GM19372 (cell line): Measurements from ENCODE around the gene PRSS53.

Source experiments
- ATAC-seq: cut with Tn5 transposase; IDR thresholded peaks from one replicate; pipeline ENCODE4 v1.9.1; 2021; ENCODE audit warnings: mild to moderate bottlenecking, low read depth, moderate library complexity; ENCODE audit not compliant: unreplicated experiment

Gene PRSS53

DNA sequence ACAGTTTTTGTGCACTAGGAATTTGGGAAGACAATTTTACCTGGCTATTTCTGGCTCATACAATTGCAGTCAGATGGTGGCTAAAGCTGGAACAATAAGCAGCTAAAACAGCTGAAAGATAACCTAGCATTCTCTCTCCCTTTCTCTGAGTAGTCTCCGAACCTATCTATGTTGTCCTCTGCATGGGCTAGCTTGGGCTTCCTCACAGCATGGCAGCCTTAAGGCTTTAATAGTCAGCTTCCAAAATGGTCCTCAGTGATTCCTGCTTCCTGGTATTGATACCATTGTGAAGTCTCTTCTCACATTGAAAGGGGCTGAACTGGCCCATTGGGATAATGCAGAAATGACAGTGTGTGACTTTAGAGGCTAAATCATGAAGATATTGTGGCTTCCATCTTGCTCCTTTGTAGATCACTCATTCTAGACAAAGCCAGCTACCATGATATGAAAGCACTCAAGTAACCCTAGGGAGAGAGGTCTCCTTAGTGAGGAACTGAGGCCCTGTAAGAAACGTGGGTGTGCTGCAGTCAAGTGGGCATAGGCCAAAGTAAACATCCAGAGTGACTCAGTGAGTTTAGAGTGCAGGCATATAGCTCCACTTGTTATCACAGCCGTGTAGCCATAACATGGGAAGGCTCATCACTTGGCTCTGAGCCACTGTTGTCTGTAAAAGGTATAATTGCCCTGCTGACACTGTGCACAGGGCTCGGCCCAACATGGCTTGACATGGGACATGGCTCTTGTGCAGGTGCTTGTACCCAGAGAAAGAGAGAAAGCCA, 11.3 kb upstream of the PRSS53 start:
- no peak for ATAC-seq

DNA sequence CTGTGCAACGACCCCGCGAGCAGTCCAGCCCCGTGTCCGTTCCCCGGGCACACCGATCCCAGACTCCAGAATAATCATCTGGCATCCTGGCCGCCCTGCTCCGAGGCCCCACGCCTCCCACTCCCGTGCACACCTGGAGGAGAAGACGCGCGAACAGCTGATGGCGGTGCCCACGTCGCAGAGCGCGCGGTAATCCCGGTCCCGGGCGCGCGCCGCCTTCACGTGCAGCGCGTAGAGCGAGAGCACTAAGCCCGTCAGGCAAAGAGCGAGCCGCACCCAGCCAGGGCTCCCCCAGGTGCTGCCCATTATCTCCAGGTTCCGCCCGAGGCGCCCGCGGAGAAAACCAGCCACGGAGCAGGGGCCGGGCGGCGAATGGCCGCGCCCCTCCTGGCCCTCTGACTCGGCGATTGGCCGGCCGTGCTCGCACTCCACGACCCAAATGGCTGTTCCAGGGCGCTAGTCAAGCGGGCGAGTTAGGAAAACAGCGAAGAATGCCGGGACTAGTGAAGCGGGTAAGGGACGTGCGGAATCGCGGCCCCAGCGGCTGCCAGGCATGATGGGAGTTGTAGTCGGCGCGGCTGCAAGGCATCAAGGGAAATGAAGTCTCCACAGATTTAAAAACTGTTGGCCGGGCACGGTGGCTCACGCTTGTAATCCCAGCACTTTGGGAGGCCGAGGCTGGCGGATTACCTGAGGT, 5.8 kb upstream of the PRSS53 start, which contains the start of gene VKORC1:
TSS of gene VKORC1 (minus strand) at position 374 of the 697 bp plus-strand sequence. CDS start at position 306, 68 bp downstream.
- ATAC-seq = peak; percentile 84

DNA sequence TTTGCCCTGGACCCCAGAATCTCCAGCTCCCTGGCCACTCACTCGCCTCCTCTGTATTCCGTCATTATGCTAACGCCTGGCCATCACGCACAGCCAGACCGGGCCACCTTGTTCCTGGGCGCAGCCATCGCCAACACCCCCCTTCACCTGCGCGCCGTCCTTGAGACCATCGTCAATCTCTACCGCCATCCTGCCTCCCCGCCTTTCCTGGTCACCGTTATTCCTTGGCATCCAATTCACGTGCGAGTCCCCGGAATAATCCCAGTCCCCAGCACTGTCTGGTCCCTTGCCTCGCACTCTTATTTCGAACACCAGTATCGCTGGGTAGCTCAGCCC, 5.3 kb upstream of the PRSS53 start:
- no peak for ATAC-seq

DNA sequence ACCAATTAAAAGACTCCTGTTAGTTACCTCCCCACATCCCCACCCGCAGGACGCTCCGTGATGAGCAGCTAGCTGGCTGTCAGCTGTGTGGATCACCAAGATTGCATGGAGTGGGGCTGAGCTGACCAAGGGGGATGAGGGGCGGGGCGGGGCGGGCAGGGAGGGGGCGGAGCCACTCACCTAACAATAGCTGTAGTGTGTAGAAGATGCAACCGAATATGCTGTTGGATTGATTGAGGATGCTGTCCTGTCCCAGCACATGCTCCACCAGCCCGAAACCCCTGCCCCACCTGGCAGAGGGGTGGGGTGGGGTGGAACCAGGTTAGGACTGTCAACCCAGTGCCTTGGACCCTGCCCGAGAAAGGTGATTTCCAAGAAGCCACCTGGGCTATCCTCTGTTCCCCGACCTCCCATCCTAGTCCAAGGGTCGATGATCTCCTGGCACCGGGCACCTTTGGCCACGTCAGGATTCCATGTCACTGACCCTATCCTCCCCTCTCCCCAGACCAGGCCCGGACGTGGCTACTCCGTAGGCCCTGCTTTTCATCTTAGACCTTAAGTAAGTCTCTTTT, 4.5 kb upstream of the PRSS53 start:
- no peak for ATAC-seq

DNA sequence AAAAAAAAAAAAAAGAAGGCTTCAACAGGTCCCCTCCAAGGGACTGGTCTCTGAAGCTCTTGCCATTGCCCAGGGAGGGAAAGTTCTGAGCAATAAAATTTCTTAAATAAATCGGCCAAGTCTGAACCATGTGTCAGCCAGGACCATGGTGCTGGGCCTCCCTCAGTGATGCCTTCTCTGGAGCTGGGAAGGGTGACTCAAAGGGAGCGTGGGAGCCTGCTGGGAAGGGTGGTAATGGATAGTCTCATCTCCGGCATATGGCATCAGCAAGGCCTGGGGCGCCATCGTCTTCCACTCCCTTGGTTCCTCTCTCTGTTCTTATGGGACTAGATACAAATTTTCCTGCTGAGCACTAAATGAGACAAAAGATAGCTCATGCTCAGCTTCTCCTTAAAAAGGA, 3.6 kb upstream of the PRSS53 start:
- ATAC-seq = no peak

DNA sequence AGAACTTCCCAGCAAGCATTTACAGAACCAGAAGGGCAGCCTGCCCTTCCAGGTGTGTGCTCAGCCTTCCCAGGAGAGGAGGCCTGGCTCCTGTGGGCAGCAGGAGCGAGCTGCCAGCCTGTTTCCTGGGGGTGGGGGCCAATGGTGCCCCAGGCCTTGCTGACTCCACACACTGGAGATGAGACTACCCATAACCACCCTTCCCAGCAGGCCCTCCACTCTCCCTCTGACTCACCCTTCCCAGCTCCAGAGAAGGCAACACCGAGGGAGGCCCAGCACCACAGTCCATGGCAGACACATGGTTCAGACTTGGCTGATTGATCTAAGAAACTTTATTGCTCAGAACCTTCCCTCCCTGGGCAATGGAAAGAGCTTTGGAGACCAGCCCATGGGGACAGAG, 1.8 kb upstream of the PRSS53 start:
- ATAC-seq = no peak

DNA sequence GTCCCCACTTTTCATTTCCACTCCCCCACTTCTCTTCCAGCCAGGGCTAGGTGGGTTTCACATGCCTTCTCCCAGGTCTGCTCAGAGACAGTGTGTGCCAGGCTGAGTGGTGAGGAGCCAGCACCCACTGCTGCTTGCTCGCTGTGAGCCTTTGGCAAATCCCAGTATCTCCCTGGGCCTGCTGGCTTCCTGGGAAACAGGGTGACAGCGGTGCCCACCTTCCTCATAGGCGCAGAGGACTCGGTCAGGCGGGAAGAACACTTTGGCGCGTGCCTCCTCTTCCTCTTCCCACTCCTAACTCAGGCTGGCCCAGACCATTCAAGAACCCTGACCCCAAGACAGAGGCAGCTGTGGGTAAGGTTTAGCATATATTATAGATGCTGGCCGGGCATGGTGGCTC, 456 bp upstream of the PRSS53 start:
- no peak for ATAC-seq

DNA sequence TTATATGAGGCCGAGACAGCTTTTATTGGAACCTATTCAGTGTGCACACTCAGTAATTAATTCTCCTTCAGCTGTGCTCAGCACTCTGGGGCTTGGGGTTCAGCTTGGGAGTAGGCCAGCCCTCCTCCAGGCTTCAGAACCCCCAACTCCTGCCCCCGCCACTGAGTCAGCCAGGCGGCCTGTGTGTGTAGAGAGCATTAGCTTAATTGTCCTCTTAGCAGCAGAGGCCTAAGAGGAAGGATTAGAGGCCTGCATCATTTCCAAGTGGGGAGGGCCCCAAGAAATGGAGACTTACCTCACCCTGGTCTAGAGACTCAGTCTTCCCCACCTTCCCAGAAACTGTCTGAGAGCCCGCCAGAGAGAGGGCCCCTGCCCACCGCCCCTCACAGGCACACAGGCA, 772 bp downstream of the PRSS53 start:
- ATAC-seq = no peak

DNA sequence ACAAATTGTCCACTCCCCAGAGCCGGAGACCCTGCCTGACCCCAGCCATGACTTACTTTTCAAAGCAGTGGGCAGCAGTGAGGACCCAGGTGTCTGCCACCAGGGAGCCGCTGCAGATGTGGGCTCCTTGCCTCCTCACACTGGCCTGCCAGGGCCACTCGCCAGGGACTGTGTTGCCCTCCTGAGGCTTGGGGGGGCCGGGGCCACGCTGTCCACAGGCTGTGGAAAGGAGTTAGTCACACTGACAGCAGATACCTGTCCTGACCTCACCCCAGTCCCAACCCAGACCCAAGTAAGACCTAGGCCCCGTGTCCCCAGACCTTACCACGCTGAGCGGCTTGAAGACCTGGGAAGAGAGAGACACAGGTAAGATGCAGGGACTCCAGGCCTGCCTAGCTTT, 1.3 kb downstream of the PRSS53 start:
- ATAC-seq = no peak

DNA sequence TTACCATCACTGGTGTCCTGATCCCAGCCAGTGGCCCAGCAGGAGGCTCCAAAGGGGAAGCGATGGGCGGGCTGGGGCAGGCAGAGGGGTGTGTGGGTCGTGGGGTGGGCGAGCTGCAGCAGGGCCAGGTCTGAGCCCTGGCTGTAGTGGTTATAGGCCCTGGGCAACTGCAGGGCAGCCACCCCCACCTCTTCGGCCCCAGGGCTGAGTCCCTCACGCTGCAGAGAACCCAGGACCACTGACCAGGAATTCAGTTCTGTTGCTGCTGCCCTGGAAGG, 2.2 kb downstream of the PRSS53 start:
- ATAC-seq = no peak

DNA sequence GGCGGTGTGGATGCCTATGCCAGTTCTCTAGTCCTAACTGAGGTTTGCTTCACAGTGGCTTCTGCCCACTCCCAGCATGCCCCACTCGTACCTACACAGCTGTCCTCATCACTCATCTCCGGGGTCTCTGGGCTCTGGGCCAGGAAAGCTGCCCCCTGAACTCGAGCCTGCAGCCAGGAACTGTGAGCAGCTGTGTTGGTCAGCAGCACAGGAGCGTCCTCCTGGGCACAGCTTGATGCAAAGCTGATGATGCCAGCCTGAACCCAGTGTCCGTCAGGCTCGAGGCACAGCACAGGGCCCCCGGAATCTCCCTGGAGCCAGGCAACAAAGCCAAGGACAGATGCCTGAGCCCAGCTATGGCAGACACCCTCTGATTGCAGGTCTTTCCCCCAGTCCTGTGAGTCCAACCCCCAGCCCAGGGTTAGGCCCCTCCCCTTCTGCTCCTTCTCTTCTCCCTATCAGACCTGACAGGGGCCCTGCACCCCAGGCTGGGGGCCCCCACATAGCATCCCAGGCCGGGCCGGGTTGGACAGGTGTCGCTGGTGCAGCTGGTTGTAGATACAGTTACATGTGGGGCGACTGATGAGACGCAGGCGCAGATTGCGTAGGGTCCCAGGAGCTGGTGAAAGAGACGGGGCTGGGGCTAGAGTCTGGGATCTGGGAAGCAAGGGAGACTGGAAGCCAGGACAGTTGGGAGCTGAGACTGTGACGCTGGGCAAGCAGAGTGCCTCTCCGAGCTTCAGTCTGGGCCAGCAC, 2.7 kb downstream of the PRSS53 start:
- ATAC-seq = no peak

DNA sequence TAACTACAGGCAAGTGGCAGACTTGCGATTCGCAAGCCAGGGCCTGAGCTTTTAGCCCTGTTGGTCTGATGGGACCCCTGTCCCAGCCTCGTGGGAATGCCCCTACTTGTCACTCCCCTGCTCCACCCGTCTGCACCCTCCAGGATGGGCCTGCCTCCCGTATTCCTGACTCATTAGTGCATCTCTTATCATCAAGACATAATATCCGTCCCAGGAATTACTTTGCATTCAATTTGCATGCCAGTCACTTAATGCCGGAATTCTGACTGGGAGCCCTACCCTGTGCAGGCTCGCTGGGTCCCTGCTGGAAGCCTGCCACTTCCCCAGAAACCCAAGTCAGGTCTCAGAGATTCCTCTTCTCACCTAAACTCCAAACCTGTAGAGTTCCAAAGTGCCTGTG, 3.3 kb downstream of the PRSS53 start:
- ATAC-seq = no peak

DNA sequence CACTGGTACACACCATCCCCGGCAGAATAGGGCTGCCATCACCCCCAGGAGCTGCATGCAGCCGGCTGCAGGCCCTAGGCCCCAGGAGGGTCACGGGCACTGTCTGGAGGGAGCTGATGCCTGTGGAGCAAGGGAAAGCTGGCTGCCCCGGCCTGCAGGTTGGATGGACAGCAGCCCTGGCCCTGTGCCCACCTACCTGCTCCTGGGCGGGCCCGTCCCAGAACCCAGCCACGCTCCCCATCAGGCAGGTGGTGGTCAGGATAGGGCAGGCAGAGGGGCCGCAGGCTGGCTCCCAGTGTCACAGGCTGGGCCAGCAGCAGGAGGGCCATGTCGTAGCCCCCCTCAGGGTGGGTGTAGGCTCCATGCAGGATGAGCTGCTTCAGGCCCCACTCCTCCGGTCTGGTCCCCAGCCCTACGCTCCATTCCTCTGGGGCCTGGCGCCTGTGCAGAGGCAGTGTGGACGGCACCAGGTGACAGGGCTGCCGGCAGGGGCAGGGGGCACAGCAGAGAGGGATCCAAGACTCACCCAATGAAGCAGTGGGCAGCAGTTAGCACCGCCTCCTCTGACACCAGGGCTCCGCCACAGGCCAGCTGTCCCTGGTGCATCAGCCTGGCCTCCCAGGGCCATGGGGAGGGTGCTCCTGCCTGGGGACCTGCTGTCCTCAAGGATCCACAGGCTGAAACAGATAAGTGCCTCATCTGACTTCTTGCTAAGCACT, 4.0 kb downstream of the PRSS53 start:
- no peak for ATAC-seq

DNA sequence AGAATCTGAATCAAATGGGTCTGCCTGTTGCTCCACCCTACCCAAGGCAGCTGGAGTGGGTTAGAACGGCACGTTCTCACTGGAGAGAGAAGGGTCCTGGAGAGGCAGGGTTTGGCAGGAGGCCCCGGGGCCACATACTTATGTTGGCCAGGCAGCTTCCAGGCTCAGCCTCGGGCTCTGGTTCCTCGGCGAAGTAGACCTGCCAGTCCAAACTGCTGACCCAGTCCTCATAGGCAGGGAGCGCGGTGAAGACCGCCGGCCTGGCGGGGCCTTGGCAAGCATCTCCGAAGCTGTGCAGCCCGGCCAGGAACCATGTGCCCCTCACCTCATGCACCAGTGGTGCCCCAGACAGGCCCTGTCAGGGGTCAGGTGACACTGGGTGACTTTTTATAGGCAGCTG, 4.8 kb downstream of the PRSS53 start:
- ATAC-seq = no peak

DNA sequence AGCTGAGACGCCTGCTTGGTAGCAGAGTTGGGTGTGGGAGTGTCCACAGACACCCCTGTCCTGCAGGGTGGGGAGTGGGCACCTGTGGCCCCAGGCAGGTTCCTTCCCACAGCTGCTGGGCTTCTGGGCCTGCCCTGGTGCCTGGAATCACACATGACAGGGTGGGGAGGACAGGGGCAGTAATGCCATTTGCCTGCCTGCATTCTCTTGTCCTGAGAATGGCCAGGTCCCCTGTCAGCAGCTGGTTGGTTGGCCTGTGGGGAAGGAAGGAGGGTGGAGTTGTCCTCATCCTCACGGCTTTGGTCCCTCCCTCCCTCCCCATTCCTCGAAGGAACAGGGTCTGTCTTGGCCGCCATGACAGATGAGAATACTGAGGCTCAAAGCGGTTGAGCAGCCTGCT, 5.2 kb downstream of the PRSS53 start:
- ATAC-seq = no peak

DNA sequence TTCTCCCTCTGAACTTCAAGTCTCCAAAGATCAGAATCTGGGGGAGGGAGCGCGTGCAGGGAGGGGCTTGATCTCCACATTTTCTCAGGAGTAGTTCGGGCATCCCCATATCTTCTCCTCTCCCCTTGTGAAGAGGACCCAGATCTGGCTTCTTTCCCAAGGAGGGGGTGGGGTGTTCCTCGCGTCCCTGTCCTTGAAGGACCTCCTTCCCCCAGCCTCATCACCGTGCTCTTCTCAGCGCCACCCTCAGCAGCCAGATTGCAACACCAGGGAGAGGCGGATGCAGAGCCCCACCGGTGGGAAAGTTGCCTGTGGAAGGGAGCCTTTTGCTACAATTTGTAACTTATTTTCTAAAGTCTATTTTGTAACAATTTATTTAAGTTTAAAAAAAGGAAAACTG, 5.7 kb downstream of the PRSS53 start:
- no peak for ATAC-seq

DNA sequence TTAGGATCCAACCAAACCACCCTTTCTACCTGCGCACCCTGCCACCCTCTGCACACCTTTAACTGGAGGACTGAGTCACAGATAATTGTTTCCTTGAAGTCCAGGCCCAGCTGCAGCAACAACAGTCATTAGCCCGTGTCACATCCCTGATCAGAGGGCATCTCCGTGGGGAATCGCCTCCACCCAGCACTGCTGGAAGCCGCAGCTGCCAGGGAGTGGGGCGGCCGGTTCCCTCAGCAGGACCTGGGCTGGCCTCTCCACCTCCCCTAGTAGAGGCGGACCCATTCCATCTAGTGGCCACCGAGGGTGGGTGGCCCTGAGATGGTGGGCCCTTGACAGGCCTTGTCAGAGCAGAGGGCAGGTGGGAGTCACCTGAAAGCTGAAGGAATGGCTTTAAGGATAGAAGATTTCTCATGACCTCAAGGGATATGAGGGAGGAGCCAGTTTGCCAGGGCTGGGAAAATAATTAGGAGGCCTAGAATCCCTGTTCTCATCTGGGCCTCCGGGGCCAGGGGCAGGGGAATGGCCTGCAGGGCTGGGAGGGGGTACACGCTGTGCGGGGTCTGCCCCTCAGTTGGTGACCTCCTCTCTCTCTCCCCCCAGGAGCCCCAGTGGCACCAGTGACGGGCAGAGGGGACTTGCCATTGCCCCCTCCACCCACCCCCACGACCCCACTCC, 6.2 kb downstream of the PRSS53 start:
- no peak for ATAC-seq

DNA sequence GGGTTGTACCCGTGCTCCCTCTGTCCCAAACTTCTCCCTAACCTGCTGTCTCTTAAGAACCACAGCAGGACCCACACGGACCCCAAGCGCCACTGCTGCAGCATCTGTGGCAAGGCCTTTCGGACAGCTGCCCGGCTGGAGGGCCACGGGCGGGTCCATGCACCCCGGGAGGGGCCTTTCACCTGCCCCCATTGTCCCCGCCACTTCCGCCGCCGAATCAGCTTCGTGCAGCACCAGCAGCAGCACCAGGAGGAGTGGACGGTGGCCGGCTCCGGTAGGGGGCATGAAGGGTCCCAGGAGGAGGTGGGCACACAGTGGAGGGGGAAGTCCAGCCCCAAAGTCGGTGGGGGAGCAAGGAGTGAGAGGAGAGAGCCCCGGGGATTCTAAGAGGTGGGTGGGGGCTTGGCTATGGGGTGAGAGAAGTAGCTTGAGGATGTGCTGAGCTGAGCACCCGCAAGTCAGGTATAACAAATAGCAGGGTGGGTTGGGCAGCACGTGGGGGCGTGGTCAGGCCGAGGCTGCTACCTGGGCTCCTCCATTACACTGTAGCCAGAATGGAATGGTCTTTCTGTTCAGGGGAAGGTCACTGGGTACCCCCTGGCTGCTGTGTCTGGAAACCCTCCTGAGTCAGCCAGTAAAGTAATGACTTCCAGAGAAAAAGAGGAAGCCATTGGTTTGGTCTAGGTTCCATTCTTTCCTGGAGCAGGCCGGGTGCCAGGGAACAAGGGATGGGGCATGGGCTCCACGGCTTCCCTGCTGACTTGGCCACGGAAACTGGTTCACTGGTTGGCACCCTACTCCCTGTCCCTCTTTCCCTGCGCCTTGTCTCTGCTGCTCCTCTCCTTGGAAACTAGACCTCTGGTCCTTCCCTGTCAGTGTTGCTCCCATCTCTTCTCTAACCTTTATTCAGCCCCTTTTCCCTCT, 7.1 kb downstream of the PRSS53 start:
- ATAC-seq = no peak

DNA sequence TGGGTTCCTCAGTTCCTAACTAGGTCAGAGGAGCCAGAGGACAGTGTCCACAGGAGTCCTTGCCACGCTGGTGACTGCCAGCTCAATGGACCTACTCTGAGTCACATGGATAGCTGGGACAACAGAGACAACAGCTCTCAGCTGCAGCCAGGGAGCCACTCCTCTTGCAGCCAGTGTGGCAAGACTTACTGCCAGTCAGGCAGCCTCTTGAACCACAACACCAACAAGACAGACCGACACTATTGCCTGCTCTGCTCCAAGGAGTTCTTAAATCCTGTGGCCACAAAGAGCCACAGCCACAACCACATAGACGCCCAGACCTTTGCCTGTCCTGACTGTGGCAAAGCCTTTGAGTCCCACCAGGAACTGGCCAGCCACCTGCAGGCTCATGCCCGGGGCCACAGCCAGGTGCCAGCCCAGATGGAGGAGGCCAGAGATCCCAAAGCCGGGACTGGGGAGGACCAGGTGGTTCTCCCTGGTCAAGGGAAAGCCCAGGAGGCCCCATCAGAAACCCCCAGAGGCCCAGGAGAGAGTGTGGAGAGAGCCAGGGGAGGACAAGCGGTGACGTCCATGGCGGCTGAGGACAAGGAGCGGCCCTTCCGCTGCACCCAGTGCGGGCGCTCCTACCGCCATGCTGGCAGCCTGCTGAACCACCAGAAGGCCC, 7.9 kb downstream of the PRSS53 start:
- ATAC-seq = no peak
